NCI-H774 (cell line): ENCODE data around the gene GALNT18.

Experiments used
- DNase-seq: peaks from one replicate; lab custom pipeline; 2025; lab: John Stamatoyannopoulos, UW

The GALNT18 gene

GRCh38 chr11:11408436-11409221 lies 213.2 kb downstream of the GALNT18 start:
- DNase-seq = no peak

DNA sequence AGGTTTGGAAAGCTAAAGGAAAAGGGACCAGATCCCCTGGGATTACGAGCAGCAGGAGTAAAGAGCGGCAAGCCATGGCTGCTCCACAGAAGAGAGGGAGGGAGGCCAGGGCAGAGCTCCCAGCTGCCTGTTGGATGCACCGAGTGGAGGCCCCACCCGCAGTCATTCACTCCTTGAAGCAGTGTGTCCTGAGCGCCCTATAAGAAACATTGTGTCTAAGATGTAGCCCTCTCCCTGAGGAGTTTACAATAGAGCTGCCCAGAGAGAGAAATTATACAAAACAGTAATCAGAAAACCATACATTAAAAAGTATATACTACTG lies 214.1 kb downstream of the GALNT18 start:
- DNase-seq = no peak

GRCh38 chr11:11407065-11407762 lies 214.6 kb downstream of the GALNT18 start:
- DNase-seq = peak; percentile 77

- DNase-seq = no peak
These were observed 215.2 kb downstream of the GALNT18 start for GRCh38 chr11:11406652-11407051.

DNA sequence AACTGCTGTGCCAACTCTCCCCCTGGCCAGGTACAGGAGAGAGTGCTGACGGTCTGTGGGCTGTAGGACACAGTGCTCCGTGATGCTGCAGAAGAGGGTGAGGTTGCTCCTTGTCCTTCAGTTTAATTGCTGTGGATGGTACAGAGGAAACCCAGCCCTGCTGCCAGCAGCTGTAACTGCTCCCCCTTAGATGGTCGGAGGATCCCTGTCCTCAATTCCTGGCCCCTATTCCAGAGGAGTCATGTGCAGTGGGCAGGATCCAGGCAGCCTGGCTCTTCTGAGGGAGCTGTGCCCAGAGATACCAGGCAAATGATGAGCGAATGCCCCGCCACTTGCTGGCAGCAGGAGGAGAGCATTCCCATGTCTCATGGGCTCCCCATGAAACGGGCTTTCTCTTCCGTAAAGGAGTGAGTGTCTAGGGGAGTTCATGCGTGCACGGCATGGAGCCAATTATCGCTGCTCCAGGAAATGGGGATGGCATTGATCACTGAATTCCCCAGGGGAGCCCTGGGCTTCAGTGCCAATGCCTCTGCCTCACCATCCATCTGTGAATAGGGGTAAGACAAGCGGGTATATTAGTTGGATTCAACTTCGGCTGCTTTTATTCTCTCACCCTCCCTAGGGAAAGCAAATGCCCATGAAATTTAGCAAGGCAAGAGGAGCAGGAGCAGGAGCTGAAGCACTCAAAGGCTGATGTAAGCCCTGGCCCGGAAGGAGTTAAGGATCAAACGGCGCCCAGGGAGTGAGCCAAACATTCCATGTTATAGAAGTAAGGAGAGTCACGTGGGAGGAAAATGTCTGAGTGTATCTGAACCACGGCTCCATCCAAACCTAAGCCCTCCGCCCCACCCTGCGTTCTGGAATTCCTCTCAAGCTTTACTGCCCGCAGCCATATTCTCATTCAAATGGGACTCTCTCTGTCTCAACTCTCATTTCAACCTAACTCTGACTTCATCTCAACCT lies 217.8 kb downstream of the GALNT18 start:
- no peak for DNase-seq

GRCh38 chr11:11401960-11402535 lies 219.8 kb downstream of the GALNT18 start:
- DNase-seq = no peak

DNA sequence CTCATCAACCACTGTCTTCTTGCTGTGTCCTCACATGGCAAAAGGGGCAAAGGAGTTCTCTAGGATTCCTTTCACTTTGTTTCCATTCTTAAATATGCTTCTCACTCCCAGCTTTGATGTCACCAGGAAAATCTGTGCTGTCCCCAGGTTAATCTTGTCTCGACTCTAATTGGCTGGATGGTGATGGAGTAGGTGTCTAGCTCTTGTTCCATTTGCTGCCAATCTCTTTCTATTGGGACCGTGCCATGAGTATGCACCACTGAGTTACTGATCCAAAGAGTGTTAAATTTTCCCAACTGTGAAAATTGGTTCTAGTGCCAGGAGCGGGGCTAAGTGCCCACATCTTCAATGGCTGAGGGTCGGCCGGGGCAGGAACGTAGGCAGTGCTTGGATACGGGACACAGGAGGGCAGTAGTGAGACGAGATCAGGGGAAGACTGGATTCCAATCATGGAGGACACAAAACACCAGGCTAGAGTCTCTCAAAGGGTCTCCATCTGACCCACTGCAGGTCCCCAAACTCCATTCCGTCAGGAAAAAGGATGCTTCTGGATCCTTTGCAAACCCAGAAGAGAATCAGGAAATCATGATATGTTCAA lies 221.1 kb downstream of the GALNT18 start:
- no peak for DNase-seq

DNA sequence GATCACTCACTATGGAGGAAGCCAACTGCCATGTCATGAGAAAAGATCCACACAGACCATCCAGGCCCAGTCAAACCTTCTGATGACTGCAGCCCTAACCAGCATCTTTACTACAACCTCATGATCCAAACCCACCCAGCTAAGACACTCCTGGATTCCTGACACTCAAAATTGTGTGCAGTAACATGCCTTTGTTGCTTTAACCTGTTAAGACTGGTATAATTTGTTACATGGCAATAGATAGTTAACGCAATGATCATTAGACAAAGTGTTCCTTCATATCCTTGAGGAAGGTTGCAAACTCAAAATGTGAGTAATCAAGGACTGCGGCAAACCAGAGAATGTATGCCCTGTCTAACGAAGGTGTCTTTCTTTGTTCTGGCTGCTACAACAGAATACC lies 221.7 kb downstream of the GALNT18 start:
- DNase-seq = no peak

DNA sequence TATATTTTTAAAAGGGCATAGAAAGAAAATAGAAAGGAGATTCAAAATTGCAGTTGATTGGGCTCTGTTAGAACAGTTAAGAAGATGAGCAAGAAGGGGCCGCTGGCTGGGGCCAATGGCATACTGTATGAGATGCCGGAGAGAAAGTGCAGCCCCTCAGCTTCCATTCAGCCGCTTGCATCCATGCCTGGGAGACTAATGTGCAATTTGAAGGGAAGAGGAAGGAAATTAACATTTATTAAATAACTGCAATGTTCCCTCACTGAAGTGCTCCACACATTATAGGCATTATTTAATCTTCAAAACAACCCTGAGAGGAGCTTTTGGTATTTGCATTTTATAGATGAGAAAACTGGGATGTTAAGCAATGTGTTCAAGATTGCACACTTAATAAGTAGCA lies 224.0 kb downstream of the GALNT18 start:
- no peak for DNase-seq

GRCh38 chr11:11397036-11397415 lies 224.8 kb downstream of the GALNT18 start:
- DNase-seq = no peak

- no peak for DNase-seq
These were observed 225.3 kb downstream of the GALNT18 start for GRCh38 chr11:11396301-11397035.

- no peak for DNase-seq
These were observed 226.7 kb downstream of the GALNT18 start for GRCh38 chr11:11395126-11395525.

DNA sequence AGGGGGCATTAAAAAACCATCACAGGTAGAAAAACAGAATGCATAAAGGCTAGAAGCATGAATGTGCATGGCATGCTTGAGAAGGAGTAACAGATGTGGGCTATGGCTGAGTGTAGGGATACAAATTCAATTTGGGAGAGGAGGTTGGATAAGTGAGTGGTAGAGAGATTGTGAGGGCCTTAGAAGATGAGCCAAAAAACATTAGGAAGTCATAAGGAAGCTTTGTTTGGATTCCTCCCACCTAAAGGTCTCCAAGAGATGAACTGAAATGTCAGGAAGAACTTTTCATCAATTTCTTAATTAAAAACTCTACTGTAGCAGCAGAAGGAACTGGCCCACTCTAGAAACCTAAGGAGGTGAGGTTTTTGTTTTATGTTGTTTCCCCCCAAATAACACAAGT lies 227.6 kb downstream of the GALNT18 start:
- DNase-seq = no peak

DNA sequence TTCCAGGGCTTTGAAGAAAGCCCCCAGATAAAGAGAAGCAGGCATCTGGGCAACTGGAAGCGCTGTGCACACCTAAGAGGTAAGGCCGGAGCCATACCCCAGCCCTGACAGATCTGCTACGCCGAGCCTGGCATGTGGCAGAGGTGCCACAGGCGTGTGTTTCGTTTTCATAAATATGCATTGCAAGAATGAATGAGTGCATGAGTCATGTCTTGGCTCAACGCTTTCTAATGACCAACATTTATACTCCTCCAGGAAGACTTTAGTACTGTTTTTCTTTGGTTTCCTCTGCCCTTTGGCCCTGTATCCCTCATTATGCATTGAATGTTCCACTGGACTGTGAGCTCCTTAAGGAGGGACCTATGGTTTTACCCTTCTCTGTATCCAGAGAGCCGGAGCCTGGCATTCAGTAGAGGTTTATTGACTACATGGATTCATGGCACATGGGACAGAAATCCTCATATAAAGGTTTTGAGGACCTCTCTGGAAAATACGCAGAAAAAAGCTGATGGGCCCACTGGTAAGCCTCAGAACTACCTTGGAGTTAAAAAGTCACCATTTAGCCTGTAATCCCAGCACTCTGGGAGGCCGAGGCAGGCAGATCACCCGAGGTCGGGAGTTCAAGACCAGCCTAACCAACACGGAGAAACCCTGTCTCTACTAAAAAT lies 229.9 kb downstream of the GALNT18 start:
- no peak for DNase-seq

DNA sequence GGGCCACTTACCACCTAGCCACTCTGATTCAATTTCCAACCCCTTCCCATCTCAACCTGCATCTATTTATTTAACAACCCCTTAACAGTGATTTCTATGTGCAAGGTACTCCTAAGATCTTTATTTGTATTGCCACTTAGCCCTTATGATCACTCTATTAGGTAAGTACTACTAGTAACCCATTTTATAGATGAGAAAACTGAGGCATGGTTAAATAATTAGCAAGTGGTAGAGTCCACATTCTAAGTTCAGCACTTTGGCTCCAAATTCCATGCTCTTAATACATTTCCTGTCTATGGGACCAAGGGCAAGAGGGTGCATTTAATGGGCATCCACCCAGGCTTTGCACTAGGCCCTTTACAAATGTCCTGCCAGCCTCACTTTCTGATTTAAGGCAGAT lies 230.6 kb downstream of the GALNT18 start:
- no peak for DNase-seq

- DNase-seq = no peak
These were observed 231.6 kb downstream of the GALNT18 start for GRCh38 chr11:11390068-11390771.

GRCh38 chr11:11389238-11389637 lies 232.6 kb downstream of the GALNT18 start:
- DNase-seq = no peak

DNA sequence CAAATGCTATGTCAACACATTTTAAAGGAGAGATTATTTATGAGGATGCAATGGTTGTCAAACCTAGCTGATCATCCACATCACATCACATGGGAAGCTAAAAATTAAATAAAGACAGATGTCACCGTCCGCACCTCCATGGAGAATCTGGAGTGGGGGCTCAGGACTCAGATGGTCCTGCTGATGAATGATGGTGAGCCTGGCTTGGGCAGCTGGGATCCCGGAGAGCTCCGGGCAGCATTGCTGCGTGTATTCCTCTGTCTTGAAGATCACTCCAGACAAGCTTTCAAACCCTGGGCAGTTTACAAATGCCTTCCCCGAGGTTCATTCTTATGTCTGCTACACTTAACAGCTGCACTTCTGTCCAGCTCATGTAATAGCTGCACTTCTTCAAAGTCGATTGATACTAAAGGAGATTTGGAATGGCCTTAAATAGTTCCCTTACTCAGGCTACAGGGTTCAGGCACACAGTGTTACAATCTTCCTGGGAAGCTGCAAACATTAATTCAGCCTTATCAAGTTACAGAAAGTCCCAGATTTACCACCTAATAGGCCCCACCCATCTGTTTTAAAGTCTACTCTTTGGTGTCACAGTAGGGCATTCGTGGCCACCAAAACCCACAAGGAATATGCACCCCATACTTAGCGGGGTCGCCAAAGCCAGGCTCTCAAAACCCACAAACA lies 234.0 kb downstream of the GALNT18 start:
- no peak for DNase-seq

DNA sequence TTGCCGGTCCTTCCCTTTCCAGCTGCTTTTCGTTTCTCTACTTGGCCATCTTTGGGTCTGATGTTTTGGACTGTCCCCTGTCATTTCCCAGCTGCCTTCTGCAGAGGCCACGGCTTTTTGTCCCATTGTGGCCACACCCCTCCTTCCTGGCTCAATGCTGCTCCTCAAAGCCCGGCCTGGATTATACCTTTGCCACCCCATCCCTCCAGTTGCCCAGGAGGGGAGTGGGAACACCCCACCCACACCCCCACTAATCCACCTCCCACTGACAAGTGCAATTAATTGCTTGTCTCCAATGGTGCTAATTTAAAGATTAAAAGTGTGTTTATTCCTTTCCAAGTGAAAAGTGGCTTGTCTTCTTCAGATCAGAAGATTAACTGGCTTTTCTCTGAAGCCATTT lies 234.6 kb downstream of the GALNT18 start:
- DNase-seq = no peak
